ENCODE data around the gene ACOT7. TPM values are rescaled to one million over a fixed set of nuclear protein-coding genes. Genes with fewer than 3 reads are reported as not detected.

ACOT7 gene
- total and polyA plus RNA-seq, 2 experiments from 2014 or later: 167 to 169 TPM

DNA sequence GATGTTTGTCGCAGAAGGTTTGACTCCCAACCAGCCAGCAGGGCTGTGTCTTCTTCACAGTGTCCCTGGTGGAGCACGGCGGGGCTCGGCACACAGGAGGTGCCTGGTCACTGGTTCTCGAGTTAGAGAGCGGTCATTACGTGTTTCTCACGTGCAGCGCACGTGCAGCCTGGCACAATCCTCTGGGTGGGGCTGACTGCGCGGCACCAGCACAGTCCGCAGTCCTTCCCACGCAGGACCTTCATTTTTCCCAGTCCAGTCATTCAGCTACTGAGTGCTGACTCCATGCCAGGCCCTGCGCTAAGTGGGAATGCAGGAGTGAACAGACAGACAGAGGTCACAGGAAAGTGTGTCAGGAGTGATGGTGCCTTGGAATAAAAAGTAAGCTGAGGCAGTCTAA is 86.5 kb downstream of the ACOT7 start (continued):
- TF ChIP-seq CREB1 (CRISPR knock-in tag; IDR thresholded peaks at IDR 0.05; ENCODE audit: low read depth) (no peak), ETS1 (IDR thresholded peaks at IDR 0.05) (no peak), POLR2AphosphoS5 (IDR thresholded peaks at IDR 0.05; ENCODE audit: low read depth) (no peak), EZH2phosphoT487 (IDR thresholded peaks at IDR 0.05; ENCODE audit: unreplicated experiment) (no peak), NANOG (IDR thresholded peaks at IDR 0.05; ENCODE audit: borderline replicate concordance) (no peak), ZNF331 (CRISPR knock-in tag; IDR thresholded peaks at IDR 0.05; ENCODE audit: low read depth) (no peak), STAT1 (IDR thresholded peaks at IDR 0.05; ENCODE audit: unreplicated experiment) (no peak), REST (IDR thresholded peaks at IDR 0.05; ENCODE audit: unreplicated experiment) (no peak), JUNB (IDR thresholded peaks at IDR 0.05; ENCODE audit: unreplicated experiment) (no peak)
- TF ChIP-seq, protein P1, sequence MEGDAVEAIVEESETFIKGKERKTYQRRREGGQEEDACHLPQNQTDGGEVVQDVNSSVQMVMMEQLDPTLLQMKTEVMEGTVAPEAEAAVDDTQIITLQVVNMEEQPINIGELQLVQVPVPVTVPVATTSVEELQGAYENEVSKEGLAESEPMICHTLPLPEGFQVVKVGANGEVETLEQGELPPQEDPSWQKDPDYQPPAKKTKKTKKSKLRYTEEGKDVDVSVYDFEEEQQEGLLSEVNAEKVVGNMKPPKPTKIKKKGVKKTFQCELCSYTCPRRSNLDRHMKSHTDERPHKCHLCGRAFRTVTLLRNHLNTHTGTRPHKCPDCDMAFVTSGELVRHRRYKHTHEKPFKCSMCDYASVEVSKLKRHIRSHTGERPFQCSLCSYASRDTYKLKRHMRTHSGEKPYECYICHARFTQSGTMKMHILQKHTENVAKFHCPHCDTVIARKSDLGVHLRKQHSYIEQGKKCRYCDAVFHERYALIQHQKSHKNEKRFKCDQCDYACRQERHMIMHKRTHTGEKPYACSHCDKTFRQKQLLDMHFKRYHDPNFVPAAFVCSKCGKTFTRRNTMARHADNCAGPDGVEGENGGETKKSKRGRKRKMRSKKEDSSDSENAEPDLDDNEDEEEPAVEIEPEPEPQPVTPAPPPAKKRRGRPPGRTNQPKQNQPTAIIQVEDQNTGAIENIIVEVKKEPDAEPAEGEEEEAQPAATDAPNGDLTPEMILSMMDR (conservative IDR thresholded peaks at IDR 0.05; ENCODE audit: low read depth in 2 of 2): no peak

GRCh38 chr1:6303397-6304012 is 90.1 kb downstream of the ACOT7 start:
- Mint-ChIP-seq H3K4me1 (no peaks in the 10 kb centered on the region), H3K36me3 (ENCODE audit: low read depth) (peaks cover 42% of the 10 kb centered on the region), H3K27me3 (ENCODE audit: insufficient read depth, low read depth, poor library complexity) (peaks cover 16% of the 10 kb centered on the region), H3K27ac (no peak overlapping the region), H3K9me3 (peaks cover 24% of the 10 kb centered on the region), H3K4me3 (no peak overlapping the region)
- H3K27me3 ChIP-seq (ENCODE audit: insufficient read depth): no peaks in the 10 kb centered on the region
- H3K36me3 ChIP-seq (ENCODE audit: insufficient read depth): no peaks in the 10 kb centered on the region; the same call in 1 of the 2 replicates
- H2AFZ ChIP-seq: no peak overlapping the region
- DNase-seq (ENCODE audit: low spot score) (no peak), ATAC-seq (no peak)
- TF ChIP-seq CREB1 (CRISPR knock-in tag; IDR thresholded peaks at IDR 0.05; ENCODE audit: low read depth): no peak
- TF ChIP-seq EZH2phosphoT487 (IDR thresholded peaks at IDR 0.05; ENCODE audit: unreplicated experiment): no peak
- peak; percentile 35 for TF ChIP-seq REST (IDR thresholded peaks at IDR 0.05; ENCODE audit: unreplicated experiment)
- no peaks in the 10 kb centered on the region for H3K79me2 ChIP-seq (replicated peaks; ENCODE audit: insufficient read depth)
- H3K4me3 ChIP-seq: no peak overlapping the region
- no peaks in the 10 kb centered on the region for H3K9me2 ChIP-seq (ENCODE audit: insufficient read depth)
- H3K4me1 ChIP-seq (ENCODE audit: insufficient read depth): no peaks in the 10 kb centered on the region
- no peaks in the 10 kb centered on the region; the same call in 1 of the 2 replicates for H4K20me1 ChIP-seq (replicated peaks; ENCODE audit: insufficient read depth)
- H3F3A ChIP-seq (replicated peaks; ENCODE audit: low read depth): no peaks in the 10 kb centered on the region
- H3K27ac ChIP-seq (ENCODE audit: low read depth): no peak overlapping the region
- no peak overlapping the region for H3K4me2 ChIP-seq

Data from GM23338 (cell line).